HT1080 (cell line): Measurements from ENCODE around the gene LCE2B. TPM values are rescaled to one million over a fixed set of nuclear protein-coding genes. Genes with fewer than 3 reads are reported as not detected.
A peak's percentile ranks its signal among the peaks of the same experiment; 100 is the strongest.

Source experiments
- DNase-seq: peaks from one replicate; pipeline ENCODE4 v3.0.0-alpha.2; 2015; ENCODE audit warnings: low read depth
- total RNA-seq: library from RNA; depleted of rRNA; stranded (reverse); fragments of >200 nt; shearing (Covaris generic); gene quantifications from 2 replicates; pipeline ENCODE4 v1.2.3, GENCODE V29; 2014; rRNA removed

LCE2B gene
- total RNA-seq, 1 experiment from 2014 or later = not detected

DNA sequence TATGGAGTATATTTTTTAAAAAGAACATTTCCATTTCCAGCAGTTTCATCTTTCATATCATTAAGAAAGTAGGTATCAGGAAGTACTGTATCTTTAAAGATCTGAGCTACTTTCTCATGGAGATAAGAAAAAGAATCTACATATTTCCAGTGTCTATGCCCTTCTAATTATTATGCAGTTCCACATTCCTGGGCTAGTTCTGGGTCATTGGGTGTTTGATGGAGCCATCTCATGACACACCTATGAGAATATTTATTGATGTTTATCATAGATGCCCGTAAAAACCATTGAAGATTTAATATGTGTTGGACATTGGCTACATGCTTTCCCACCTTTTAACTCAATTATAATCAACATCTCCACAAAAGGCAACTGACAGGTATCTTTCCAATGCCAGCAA is 43.1 kb downstream of the LCE2B start:
- no peak for DNase-seq

DNA sequence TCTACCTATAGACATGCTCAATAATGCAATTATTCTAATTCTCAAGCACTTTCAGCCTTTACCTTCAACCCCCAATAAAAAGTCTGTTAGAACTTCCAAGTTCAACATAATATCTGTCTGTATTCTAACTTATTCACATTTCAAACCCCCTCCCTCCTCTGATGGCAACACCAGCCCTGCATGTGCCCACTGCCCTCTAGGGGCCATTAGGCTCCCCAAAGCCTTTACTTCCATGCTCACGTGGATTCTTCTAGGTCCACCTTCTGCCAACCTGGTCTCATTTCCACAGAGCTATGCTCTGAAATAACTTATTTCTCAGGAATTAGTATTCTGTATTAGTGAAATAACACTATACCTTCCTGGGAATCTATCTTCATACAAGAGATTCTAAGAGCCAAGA is 49.7 kb downstream of the LCE2B start:
- DNase-seq = peak; percentile 7

Other genes with a start within 250 kb of the LCE2B start
- gene LCE5A, start 175.3 kb upstream of the LCE2B start, total RNA-seq = not detected in 2 replicates
- not detected in 2 replicates for gene CRCT1, start 171.6 kb upstream of the LCE2B start, total RNA-seq
- gene LCE3E, start 119.3 kb upstream of the LCE2B start, total RNA-seq = not detected in 2 replicates
- gene LCE3D, start 105.6 kb upstream of the LCE2B start, total RNA-seq = not detected in 2 replicates
- gene LCE3C, start 85.9 kb upstream of the LCE2B start, total RNA-seq = not detected in 2 replicates
- not detected in 2 replicates for gene LCE3B, start 72.3 kb upstream of the LCE2B start, total RNA-seq
- gene LCE3A, start 63.0 kb upstream of the LCE2B start, total RNA-seq = not detected in 2 replicates
- gene LCE2D, start 22.7 kb upstream of the LCE2B start, total RNA-seq = not detected in 2 replicates
- gene LCE2C, start 10.8 kb upstream of the LCE2B start, total RNA-seq = not detected in 2 replicates
- gene LCE2A, start 12.2 kb downstream of the LCE2B start, total RNA-seq = 0.47 and 3.0 TPM in 2 replicates
- gene LCE4A, start 22.0 kb downstream of the LCE2B start, total RNA-seq = not detected in 2 replicates
- gene KPRP, start 71.9 kb downstream of the LCE2B start, total RNA-seq = not detected in 2 replicates
- not detected in 2 replicates for gene LCE1F, start 89.0 kb downstream of the LCE2B start, total RNA-seq
- gene LCE1E, start 100.1 kb downstream of the LCE2B start, total RNA-seq = 0.43 TPM in 1 of 2 replicates, not detected in the other
- not detected in 2 replicates for gene LCE1D, start 110.6 kb downstream of the LCE2B start, total RNA-seq
- not detected in 2 replicates for gene LCE1C, start 120.5 kb downstream of the LCE2B start, total RNA-seq
- gene LCE1B, start 125.8 kb downstream of the LCE2B start, total RNA-seq = not detected in 2 replicates
- not detected in 2 replicates for gene LCE1A, start 141.3 kb downstream of the LCE2B start, total RNA-seq
- not detected in 2 replicates for gene LCE6A, start 156.7 kb downstream of the LCE2B start, total RNA-seq
- not detected in 2 replicates for gene LCE7A, start 173.9 kb downstream of the LCE2B start, total RNA-seq
- gene SMCP, start 192.2 kb downstream of the LCE2B start, total RNA-seq = not detected in 2 replicates
- gene IVL, start 222.4 kb downstream of the LCE2B start, total RNA-seq = 0.26 and 0.33 TPM in 2 replicates